Stromal cell of bone marrow (primary cell): ENCODE measurements around the gene ANKRD2.
A peak's percentile ranks its signal among the peaks of the same experiment; 100 is the strongest.
"Not testable (repeated sequence)": the region's sequence is repeated elsewhere in the genome, so short reads cannot be mapped to it uniquely, and the experiment has no call there.

Experiments used
- DNase-seq: peaks from one replicate; pipeline ENCODE4 v3.0.0-alpha.2; 2012; ENCODE audit warnings: low read depth

ANKRD2 gene, protein sequence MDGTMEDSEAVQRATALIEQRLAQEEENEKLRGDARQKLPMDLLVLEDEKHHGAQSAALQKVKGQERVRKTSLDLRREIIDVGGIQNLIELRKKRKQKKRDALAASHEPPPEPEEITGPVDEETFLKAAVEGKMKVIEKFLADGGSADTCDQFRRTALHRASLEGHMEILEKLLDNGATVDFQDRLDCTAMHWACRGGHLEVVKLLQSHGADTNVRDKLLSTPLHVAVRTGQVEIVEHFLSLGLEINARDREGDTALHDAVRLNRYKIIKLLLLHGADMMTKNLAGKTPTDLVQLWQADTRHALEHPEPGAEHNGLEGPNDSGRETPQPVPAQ

DNA sequence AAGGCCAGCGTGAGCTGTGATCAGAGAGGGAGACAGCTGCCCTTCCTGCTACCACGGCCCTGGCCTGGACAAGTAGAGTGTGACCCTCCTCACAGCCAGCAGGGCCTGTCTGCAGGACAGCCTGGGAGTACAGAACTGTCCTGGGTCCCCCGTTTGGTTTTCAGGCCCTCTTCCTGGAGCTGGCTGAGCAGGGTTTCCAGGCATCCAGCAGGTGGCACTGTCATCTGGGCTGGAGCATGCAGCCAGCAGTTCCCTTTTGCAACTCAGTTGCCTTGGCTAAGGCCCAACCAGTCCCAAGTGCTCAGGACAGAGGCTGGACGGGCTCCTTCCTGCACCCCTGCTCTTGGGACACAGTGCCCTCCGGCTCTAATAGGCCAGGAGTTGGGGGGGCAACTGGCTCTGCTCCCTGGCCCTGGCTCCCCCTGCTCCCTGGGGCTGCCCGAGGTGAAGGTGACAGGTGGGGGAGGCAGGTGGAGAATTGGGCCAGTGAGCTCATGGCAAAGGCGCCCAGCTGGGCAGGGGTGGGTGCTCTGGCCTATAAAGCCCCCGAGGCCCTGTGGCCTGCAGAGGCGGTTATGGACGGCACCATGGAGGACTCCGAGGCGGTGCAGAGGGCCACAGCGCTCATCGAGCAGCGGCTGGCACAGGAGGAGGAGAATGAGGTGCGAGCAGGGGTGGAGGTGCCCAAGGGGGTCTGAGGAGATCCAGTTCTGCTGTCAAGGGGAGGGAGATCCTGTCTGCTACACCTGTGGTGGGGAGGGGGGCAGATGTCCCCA is at the start of gene ANKRD2:
ANKRD2 (plus strand) TSS at position 566 of the 776 bp plus-strand sequence; CDS start at position 576, 10 bp downstream.
- peak; percentile 53 for DNase-seq

DNA sequence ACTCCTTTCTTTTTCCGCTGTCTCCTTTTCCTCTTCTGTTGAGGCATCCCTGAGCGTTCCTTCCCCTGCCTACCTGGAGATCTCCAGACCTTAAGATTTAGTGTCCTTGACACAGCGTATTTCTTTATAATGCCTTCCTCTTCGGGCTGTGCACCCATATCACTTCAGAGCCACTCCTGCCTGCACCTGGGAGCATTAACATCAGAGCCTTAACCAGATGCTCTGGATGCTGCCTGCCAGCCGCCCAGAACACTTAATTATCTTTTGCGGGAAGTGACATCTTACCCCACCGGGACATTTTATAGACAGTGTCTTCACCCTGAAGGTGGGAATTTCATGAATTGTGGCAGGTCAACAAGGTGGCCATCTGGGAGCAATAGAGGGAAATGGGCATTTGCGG is 49.6 kb upstream of the ANKRD2 start:
- no peak for DNase-seq

- no peak for DNase-seq
Measured at GRCh38 chr10:97525086-97525485, 47.5 kb upstream of the ANKRD2 start.

DNA sequence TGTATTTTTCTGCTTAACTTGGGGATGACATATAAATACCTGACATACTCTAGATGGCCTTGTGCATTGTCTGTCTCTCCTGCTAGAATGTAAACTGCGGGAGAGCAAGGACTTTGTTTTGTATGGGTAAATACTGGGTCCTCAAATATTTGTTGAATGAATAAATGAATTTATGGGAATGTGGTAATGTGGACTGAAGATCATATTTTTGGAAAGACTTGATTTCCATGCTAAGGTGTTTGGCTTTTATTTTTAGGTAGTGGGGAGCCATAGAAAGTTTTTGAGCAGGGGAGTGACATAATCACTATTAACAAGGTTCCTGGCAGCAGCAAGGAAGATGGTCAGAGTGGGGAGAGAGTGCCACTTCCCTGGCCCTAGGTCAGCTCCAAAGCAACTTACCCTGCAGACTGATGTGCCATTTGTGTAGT is 46.9 kb upstream of the ANKRD2 start:
- no peak for DNase-seq

DNA sequence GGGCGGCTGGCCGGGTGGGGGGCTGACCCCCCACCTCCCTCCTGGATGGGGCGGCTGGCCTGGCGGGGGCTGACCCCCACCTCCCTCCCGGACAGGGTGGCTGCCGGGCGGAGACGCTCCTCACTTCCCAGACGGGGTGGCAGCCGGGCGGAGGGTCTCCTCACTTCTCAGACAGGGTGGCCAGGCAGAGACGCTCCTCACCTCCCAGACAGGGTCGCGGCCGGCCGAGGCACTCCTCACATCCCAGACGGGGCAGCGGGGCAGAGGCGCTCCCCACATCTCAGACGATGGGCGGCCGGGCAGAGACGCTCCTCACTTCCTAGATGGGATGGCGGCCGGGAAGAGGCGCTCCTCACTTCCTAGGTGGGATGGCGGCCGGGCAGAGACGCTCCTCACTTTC is 43.7 kb upstream of the ANKRD2 start:
- DNase-seq: not testable (repeated sequence)

- DNase-seq: no peak
Measured at GRCh38 chr10:97529685-97530465, 42.7 kb upstream of the ANKRD2 start.

- no peak for DNase-seq
Measured at GRCh38 chr10:97531401-97531986, 41.1 kb upstream of the ANKRD2 start.

- peak; percentile 57 for DNase-seq
Measured at GRCh38 chr10:97532935-97533671, 39.5 kb upstream of the ANKRD2 start.

- DNase-seq: no peak
Measured at GRCh38 chr10:97533888-97534287, 38.7 kb upstream of the ANKRD2 start.

- DNase-seq: no peak
Measured at GRCh38 chr10:97534746-97535367, 37.7 kb upstream of the ANKRD2 start.

DNA sequence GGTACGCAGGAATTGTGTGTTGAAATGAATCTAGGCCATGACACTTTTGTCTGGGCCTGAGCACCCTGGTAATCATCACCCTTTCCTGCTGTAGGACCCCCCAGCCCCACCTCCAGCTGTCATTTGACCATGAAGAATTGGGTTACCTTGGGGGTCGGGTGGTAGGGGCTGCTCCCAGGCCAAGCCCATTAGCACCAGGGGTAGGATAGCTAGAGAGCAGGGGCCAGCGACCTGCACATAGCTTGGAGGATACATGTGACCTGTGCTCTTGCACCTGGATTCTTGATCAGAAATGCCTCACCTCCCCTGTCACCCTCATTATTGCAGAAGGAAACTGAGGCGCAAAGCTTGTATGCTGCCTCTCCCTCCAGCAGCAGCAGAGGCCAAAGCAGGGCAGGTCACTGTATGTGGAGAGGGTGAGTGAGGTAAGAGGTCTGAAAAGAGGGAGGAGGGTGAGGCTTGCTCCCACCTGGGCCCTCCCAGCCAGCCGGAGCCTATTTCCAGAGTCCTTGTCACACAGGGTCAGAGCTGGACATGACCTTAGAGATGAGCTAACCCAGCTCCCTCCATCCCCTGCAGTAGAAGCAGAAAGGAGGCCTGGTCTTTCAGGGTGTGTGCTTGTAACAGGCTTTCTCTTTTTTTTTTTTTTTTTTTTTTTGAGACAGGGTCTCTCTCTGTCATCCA is 35.3 kb upstream of the ANKRD2 start:
- DNase-seq: no peak

DNA sequence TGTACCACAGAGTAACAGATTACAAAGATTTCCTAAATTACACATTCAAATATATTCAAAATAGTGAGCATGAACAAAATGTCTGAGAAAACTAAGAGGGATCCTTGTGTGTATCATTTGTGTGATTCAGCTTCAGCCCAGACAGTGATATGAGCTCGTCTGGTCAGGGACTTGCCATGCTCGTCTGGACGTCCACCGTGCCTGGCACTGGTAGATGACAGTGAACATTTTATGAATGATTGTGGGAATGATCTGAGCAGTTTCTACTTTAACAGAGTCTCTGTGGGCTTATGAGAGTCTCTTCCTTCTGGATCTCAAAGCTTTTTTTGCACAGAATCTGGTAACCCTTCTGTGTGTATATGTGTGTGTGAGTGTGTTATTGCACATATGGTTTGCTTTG is 34.2 kb upstream of the ANKRD2 start:
- no peak for DNase-seq

- no peak for DNase-seq
Measured at GRCh38 chr10:97538839-97539238, 33.7 kb upstream of the ANKRD2 start.

GRCh38 chr10:97539523-97540200 is 32.9 kb upstream of the ANKRD2 start:
- DNase-seq: peak; percentile 31

- DNase-seq: no peak
Measured at GRCh38 chr10:97540669-97541500, 31.7 kb upstream of the ANKRD2 start.

DNA sequence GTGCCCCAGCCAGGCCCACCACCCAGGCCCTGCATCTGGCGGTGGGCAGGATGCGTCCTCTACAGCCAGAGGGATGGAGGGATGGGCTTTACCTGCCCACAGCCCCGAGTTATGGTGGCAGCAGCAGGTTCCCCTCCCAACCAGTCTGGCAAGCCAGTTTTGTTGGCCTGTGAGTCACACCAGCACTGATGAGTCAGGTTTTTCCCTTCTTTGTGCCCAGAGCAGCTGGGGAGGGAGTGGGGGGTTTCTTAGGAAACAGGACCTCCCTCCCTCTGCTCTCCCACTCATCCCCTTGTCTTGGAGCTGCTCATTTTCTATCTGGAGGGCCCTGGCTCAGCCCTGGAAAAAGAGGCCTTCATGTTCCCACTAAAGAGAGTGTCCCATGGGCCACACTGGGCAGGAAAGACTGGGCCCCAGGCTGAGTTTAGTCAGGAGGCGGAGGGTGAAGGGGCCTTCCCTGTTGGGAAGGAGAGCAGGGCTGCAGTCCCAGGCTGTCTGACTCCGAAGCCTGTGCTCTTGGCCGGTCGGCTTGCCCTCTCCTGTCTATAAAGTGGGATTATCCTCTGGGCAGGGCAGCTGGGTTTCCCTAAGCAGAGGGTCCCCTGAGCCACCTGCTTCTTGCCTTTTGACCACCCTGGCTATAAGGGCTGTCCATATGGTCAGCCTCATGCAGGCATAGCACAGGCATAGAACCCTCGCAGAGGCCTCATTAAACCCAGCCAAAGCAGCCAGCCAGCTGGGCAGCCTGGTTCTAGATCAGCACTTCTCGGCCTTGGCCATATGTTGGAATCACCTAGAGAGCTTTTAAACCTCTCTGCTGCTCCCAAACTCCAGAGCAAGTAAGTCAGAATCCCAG is 30.2 kb upstream of the ANKRD2 start:
- peak; percentile 97 for DNase-seq

DNA sequence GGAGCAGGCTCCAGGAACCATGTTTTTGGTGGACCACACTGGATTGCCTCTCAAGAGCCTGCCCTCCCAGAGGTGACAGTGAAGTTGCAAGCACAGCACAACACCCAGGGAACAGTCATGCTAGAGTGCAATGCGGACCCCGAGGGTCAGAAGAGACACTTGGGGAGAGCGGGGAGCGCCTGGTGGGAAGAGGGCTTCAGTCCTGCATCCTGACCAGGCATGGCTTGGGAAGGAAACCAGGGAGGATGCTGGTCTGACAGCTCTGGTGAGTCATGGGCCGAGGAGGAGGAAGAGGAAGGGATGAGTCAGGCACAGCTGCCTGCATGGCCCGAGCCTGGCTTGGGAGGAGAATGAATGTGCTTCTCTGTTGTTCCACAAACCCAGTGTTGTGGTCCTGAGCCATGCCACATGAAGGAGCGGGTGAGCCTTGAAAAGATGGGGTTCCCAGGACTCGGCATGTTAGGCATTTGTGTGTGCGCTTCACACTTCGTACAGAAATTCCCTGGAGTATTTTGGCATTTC is 29.5 kb upstream of the ANKRD2 start:
- peak; percentile 97 for DNase-seq
